Tibial nerve (tissue), 4 donors: ENCODE data around the gene DSC3. TPM values are rescaled to one million over a fixed set of nuclear protein-coding genes. Genes with fewer than 3 reads are reported as not detected.

Experiments
- DNase-seq, 2 donors: peaks; one replicate each; pipeline ENCODE4 v3.0.0-alpha.2; 2019; ENCODE audit warnings: low spot score in 2 of 2
- H3K27ac ChIP-seq, 4 donors: fragments of 200-600 bp; sonication (generic) in 3 of 4; one replicate each; pipeline ENCODE4 v1.5.1; 2017 to 2019; ENCODE audit warnings: mild to moderate bottlenecking in 1 of 4
- H3K27me3 ChIP-seq, 2 donors: fragments of 200-600 bp; sonication (generic) in 1 of 2; one replicate each; pipeline versions ENCODE4 v1.5.1 to v1.6.0; 2017 to 2019
- H3K36me3 ChIP-seq, 3 donors: fragments of 200-600 bp; sonication (generic); one replicate each; pipeline ENCODE4 v1.5.1; 2018 to 2019
- H3K4me1 ChIP-seq, 4 donors: fragments of 200-600 bp; sonication (generic) in 3 of 4; one replicate each; pipeline ENCODE4 v1.5.1; 2017 to 2019
- H3K4me3 ChIP-seq, 4 donors: fragments of 200-600 bp; sonication (generic) in 3 of 4; one replicate each; pipeline ENCODE4 v1.5.1; 2017 to 2019; ENCODE audit warnings: mild to moderate bottlenecking in 1 of 4, moderate library complexity in 1 of 4
- H3K9me3 ChIP-seq, 4 donors: fragments of 200-600 bp; sonication (generic) in 3 of 4; one replicate each; pipeline ENCODE4 v1.5.1; 2017 to 2019
- CTCF ChIP-seq, 5 experiments: fragments of 200-600 bp in 3 of 5; fragments of 450-650 bp in 2 of 5; sonication (generic) in 3 of 5; IDR thresholded peaks; one replicate each; pipeline ENCODE4 v1.5.1; 2016 to 2019; ENCODE audit warnings: antibody characterized with exemption in 5 of 5, mild to moderate bottlenecking in 3 of 5, moderate library complexity in 2 of 5
- EP300 ChIP-seq, 2 donors: sonication (generic); formaldehyde crosslinking; IDR thresholded peaks; one replicate each; pipeline ENCODE4 v1.6.1; 2017; ENCODE audit warnings: antibody characterized with exemption in 2 of 2, mild to moderate bottlenecking in 1 of 2
- POLR2A ChIP-seq, 2 donors: fragments of 450-650 bp; IDR thresholded peaks; one replicate each; pipeline ENCODE4 v1.6.1; 2017; ENCODE audit warnings: antibody characterized with exemption in 2 of 2, mild to moderate bottlenecking in 2 of 2, moderate library complexity in 2 of 2
- WGBS, 2 donors: methylation state at CpG; one replicate each; pipeline ENCODE4 v1.1.5; 2018; 5-methylcytosine and 5-hydroxymethylcytosine counted together
- small RNA-seq: library from RNA; depleted of rRNA; stranded (forward); fragments of <200 nt; gene quantifications from one replicate; pipeline ENCODE3, GENCODE V24; 2016
- total RNA-seq, 4 donors: library from RNA; depleted of rRNA; stranded (reverse); fragments of >200 nt; gene quantifications; one replicate each; pipeline ENCODE4 v1.1.0, GENCODE V29; 2016

DSC3 gene
- total RNA-seq, 4 donors from 2014 or later = 5.1 to 12.4 (median 8.9) TPM

GRCh38 chr18:30945761-30946160 lies 96.8 kb downstream of the DSC3 start:
- peaks cover 0 to 17% (median 7%) of the 10 kb centered on the region in 4 donors for H3K9me3 ChIP-seq
- 54% methylated on average over 8 of the region's 8 CpGs for WGBS, 2 donors
- no peaks in the 10 kb centered on the region for H3K4me1 ChIP-seq
- no peaks in the 10 kb centered on the region for H3K27me3 ChIP-seq
- H3K4me3 ChIP-seq = no peak overlapping the region
- DNase-seq = no peak
- no peak for TF ChIP-seq POLR2A (IDR thresholded peaks at IDR 0.05)
- TF ChIP-seq CTCF (IDR thresholded peaks at IDR 0.05) = no peak
- TF ChIP-seq EP300 (IDR thresholded peaks at IDR 0.05) = no peak
- no peaks in the 10 kb centered on the region for H3K36me3 ChIP-seq
- H3K27ac ChIP-seq = no peak overlapping the region

DNA sequence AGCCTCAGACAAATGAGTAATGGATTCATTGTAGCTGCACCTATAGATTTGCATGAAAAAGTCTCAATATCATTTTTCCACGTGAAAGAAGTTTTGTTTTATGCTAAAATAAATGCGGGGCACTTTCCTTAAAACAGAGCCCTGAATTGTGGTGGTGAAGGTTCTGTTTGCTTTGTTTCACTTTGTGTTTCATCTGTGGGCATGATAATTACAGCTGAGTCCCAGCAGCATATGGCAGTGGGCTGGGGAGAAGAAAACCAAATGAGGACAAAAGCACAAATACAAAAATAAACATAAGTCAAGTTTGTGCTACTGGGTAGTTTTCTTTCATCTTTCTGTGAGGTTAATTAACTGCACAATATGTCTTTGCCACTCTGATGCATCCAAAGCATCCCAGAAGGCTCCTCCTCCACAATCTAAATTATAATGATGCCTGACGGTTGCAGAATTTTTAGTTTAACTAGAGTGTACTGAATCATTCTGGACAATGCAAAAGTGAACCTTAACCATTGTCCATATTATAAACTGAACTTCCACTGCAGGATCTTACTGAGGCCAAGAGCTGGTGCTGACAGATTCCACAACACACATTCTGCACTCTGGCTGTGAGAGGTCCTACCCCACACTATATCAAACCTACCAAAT lies 97.6 kb downstream of the DSC3 start:
- no peak overlapping the region for H3K27ac ChIP-seq
- TF ChIP-seq EP300 (IDR thresholded peaks at IDR 0.05) (no peak), CTCF (IDR thresholded peaks at IDR 0.05) (no peak), POLR2A (IDR thresholded peaks at IDR 0.05) (no peak)
- DNase-seq = no peak
- peaks cover 0 to 24% (median 7%) of the 10 kb centered on the region in 4 donors for H3K9me3 ChIP-seq
- 65 to 72% methylated on average over 3 of the region's 3 CpGs for WGBS, 2 donors
- H3K36me3 ChIP-seq = no peaks in the 10 kb centered on the region
- H3K4me1 ChIP-seq = no peaks in the 10 kb centered on the region
- H3K4me3 ChIP-seq = no peak overlapping the region
- H3K27me3 ChIP-seq = no peaks in the 10 kb centered on the region

- no peak overlapping the region for H3K27ac ChIP-seq
- no peak for DNase-seq
- TF ChIP-seq CTCF (IDR thresholded peaks at IDR 0.05) (no peak), EP300 (IDR thresholded peaks at IDR 0.05) (no peak), POLR2A (IDR thresholded peaks at IDR 0.05) (no peak)
- no peak overlapping the region for H3K4me3 ChIP-seq
- no peaks in the 10 kb centered on the region for H3K36me3 ChIP-seq
- no peaks in the 10 kb centered on the region for H3K4me1 ChIP-seq
- no peaks in the 10 kb centered on the region for H3K27me3 ChIP-seq
- H3K9me3 ChIP-seq = peaks cover 0 to 28% (median 7%) of the 10 kb centered on the region in 4 donors
These were observed 101.5 kb downstream of the DSC3 start for GRCh38 chr18:30940952-30941539.

Small RNA genes lying within 50 kb of the gene (small RNA-seq; reads per million reads assigned to genes)
- gene RNU6-857P = not detected

Other genes with a start within 250 kb of the DSC3 start
- gene DSC2, start 59.7 kb upstream of the DSC3 start, total RNA-seq = 1 to 10 TPM; 2.1 to 3.9 (median 3.2) TPM
- gene DSC1, start 120.1 kb upstream of the DSC3 start, total RNA-seq = not detected